Gastrocnemius medialis (tissue), 4 donors: Measurements from ENCODE around the gene ARHGAP33.

Experiments used
- POLR2A ChIP-seq, 2 donors: fragments of 450-650 bp; IDR thresholded peaks; one replicate each; pipeline ENCODE4 v1.6.1; 2017; ENCODE audit warnings: antibody characterized with exemption in 2 of 2, mild to moderate bottlenecking in 2 of 2, moderate library complexity in 2 of 2
- TF ChIP-seq, protein P1 (sequence below), 5 experiments: fragments of 450-650 bp in 3 of 5; fragments of 200-600 bp in 2 of 5; sonication (generic) in 2 of 5; IDR thresholded peaks in 4 of 5; conservative IDR thresholded peaks in 1 of 5; 1 replicate in 4 of 5; 2 replicates in 1 of 5; pipeline ENCODE4 v1.5.1; 2016 to 2019; ENCODE audit warnings: antibody characterized with exemption in 5 of 5, mild to moderate bottlenecking in 3 of 5, moderate library complexity in 3 of 5

GRCh38 chr19:35748106-35749020 is 27.0 kb upstream of the ARHGAP33 start, which contains the start of gene LIN37:
- TF ChIP-seq, protein P1, sequence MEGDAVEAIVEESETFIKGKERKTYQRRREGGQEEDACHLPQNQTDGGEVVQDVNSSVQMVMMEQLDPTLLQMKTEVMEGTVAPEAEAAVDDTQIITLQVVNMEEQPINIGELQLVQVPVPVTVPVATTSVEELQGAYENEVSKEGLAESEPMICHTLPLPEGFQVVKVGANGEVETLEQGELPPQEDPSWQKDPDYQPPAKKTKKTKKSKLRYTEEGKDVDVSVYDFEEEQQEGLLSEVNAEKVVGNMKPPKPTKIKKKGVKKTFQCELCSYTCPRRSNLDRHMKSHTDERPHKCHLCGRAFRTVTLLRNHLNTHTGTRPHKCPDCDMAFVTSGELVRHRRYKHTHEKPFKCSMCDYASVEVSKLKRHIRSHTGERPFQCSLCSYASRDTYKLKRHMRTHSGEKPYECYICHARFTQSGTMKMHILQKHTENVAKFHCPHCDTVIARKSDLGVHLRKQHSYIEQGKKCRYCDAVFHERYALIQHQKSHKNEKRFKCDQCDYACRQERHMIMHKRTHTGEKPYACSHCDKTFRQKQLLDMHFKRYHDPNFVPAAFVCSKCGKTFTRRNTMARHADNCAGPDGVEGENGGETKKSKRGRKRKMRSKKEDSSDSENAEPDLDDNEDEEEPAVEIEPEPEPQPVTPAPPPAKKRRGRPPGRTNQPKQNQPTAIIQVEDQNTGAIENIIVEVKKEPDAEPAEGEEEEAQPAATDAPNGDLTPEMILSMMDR (IDR thresholded peaks at IDR 0.05 in 4 of 5, conservative IDR thresholded peaks at IDR 0.05 in 1 of 5) = peak in 4 of 5 experiments; percentile 42 to 48 (median 44)
- TF ChIP-seq POLR2A (IDR thresholded peaks at IDR 0.05) = peak; percentile 95 to 96
